Tibial nerve (tissue), 4 donors: Measurements from ENCODE around the gene KRT9.

Source experiments
- EP300 ChIP-seq, 2 donors: sonication (generic); formaldehyde crosslinking; IDR thresholded peaks; one replicate each; pipeline ENCODE4 v1.6.1; 2017; ENCODE audit warnings: antibody characterized with exemption in 2 of 2, mild to moderate bottlenecking in 1 of 2
- POLR2A ChIP-seq, 2 donors: fragments of 450-650 bp; IDR thresholded peaks; one replicate each; pipeline ENCODE4 v1.6.1; 2017; ENCODE audit warnings: antibody characterized with exemption in 2 of 2, mild to moderate bottlenecking in 2 of 2, moderate library complexity in 2 of 2
- TF ChIP-seq, protein P1 (sequence below), 5 experiments: fragments of 200-600 bp in 3 of 5; fragments of 450-650 bp in 2 of 5; sonication (generic) in 3 of 5; IDR thresholded peaks; one replicate each; pipeline ENCODE4 v1.5.1; 2016 to 2019; ENCODE audit warnings: antibody characterized with exemption in 5 of 5, mild to moderate bottlenecking in 3 of 5, moderate library complexity in 2 of 5

GRCh38 chr17:41614098-41614497 lies 42.2 kb upstream of the KRT9 start:
- TF ChIP-seq POLR2A (IDR thresholded peaks at IDR 0.05): no peak
- TF ChIP-seq, protein P1, sequence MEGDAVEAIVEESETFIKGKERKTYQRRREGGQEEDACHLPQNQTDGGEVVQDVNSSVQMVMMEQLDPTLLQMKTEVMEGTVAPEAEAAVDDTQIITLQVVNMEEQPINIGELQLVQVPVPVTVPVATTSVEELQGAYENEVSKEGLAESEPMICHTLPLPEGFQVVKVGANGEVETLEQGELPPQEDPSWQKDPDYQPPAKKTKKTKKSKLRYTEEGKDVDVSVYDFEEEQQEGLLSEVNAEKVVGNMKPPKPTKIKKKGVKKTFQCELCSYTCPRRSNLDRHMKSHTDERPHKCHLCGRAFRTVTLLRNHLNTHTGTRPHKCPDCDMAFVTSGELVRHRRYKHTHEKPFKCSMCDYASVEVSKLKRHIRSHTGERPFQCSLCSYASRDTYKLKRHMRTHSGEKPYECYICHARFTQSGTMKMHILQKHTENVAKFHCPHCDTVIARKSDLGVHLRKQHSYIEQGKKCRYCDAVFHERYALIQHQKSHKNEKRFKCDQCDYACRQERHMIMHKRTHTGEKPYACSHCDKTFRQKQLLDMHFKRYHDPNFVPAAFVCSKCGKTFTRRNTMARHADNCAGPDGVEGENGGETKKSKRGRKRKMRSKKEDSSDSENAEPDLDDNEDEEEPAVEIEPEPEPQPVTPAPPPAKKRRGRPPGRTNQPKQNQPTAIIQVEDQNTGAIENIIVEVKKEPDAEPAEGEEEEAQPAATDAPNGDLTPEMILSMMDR (IDR thresholded peaks at IDR 0.05): no peak
- no peak for TF ChIP-seq EP300 (IDR thresholded peaks at IDR 0.05)
